HepG2 (cell line): ENCODE results near the gene CEBPZOS. TPM values are rescaled to one million over a fixed set of nuclear protein-coding genes. Genes with fewer than 3 reads are reported as not detected.

Experiments used
- AGO2 ChIP-seq: fragments of 200-400 bp; formaldehyde crosslinking; optimal IDR thresholded peaks from 2 replicates; pipeline ENCODE3; 2017; ENCODE audit warnings: mild to moderate bottlenecking, low read depth, low read length, moderate library complexity
- BRD4 ChIP-seq: sonication (generic); formaldehyde crosslinking; IDR thresholded peaks from 2 replicates; pipeline ENCODE4 v1.4.0; 2020; ENCODE audit warnings: missing genetic modification reagents
- EP300 ChIP-seq, 3 experiments: sonication (generic) in 1 of 3; formaldehyde crosslinking in 1 of 3; IDR thresholded peaks; 2 replicates each; pipeline versions ENCODE4 v1.5.1 to v1.6.1; 2011 to 2020; ENCODE audit warnings: low read depth in 2 of 3, low read length in 2 of 3, borderline replicate concordance in 1 of 3, improper control_type of control experiment in 1 of 3, mild to moderate bottlenecking in 1 of 3, missing genetic modification reagents in 1 of 3, moderate library complexity in 1 of 3
- GABPA ChIP-seq, 2 experiments: IDR thresholded peaks; 2 replicates each; pipeline ENCODE4 v1.6.1; 2011 to 2016; ENCODE audit warnings: low read depth in 2 of 2, low read length in 1 of 2, missing biosample characterization in 1 of 2, missing genetic modification characterization in 1 of 2
- GTF3A ChIP-seq: sonication (generic); formaldehyde crosslinking; conservative IDR thresholded peaks from 2 replicates; pipeline ENCODE4 v1.4.0; 2020; ENCODE audit warnings: mild to moderate bottlenecking, missing genetic modification reagents
- POLR2AphosphoS2 ChIP-seq: IDR thresholded peaks from 2 replicates; pipeline ENCODE4 v1.6.1; 2011; ENCODE audit warnings: low read depth, low read length, improper control_type of control experiment
- SIX4 ChIP-seq: sonication (generic); formaldehyde crosslinking; IDR thresholded peaks from 2 replicates; pipeline ENCODE4 v1.4.0; 2020; ENCODE audit warnings: missing genetic modification reagents
- SMAD3 ChIP-seq: sonication (generic); formaldehyde crosslinking; IDR thresholded peaks from 2 replicates; pipeline ENCODE4 v1.4.0; 2020; ENCODE audit warnings: missing genetic modification reagents
- SNAPC2 ChIP-seq: sonication (generic); formaldehyde crosslinking; IDR thresholded peaks from 2 replicates; pipeline ENCODE4 v1.8.1; 2022; ENCODE audit warnings: mild to moderate bottlenecking, missing genetic modification reagents
- SUZ12 ChIP-seq: fragments of 150-350 bp; IDR thresholded peaks from 2 replicates; pipeline ENCODE4 v1.6.1; 2014; ENCODE audit warnings: low read depth, low read length
- TBP ChIP-seq: sonication (generic); formaldehyde crosslinking; IDR thresholded peaks from 2 replicates; pipeline ENCODE4 v1.5.0; 2020; ENCODE audit warnings: missing genetic modification reagents
- ZNF143 ChIP-seq: sonication (generic); formaldehyde crosslinking; IDR thresholded peaks from 2 replicates; pipeline ENCODE4 v1.4.0; 2020; ENCODE audit warnings: missing genetic modification reagents
- ZNF160 ChIP-seq: sonication (generic); formaldehyde crosslinking; IDR thresholded peaks from 2 replicates; pipeline ENCODE4 v1.8.0; 2022; ENCODE audit warnings: mild to moderate bottlenecking, inconsistent platforms, missing genetic modification reagents
- ZNF333 ChIP-seq: sonication (generic); formaldehyde crosslinking; IDR thresholded peaks from 2 replicates; pipeline ENCODE4 v1.4.0; 2020; ENCODE audit warnings: mild to moderate bottlenecking, missing genetic modification reagents, borderline replicate concordance
- ZNF383 ChIP-seq: sonication (generic); formaldehyde crosslinking; IDR thresholded peaks from 2 replicates; pipeline ENCODE4 v1.4.0; 2020; ENCODE audit warnings: missing genetic modification reagents, mild to moderate bottlenecking, borderline replicate concordance
- ZNF550 ChIP-seq: sonication (generic); formaldehyde crosslinking; IDR thresholded peaks from 2 replicates; pipeline ENCODE4 v1.4.0; 2020; ENCODE audit warnings: mild to moderate bottlenecking, missing genetic modification reagents, borderline replicate concordance
- ZNF605 ChIP-seq: sonication (generic); formaldehyde crosslinking; IDR thresholded peaks from 2 replicates; pipeline ENCODE4 v1.8.0; 2022; ENCODE audit warnings: mild to moderate bottlenecking, missing genetic modification reagents
- polyA plus RNA-seq, 8 experiments: library from polyadenylated mRNA; depleted of rRNA in 3 of 8; stranded (reverse) in 7 of 8; unstranded in 1 of 8; fragments of >200 nt; fragmentation: Illumina TruSeq in 4 of 8; extraction: Trizol in 4 of 8; gene quantifications; 2 replicates each; pipeline versions ENCODE4 v1.2.1 to v1.2.3, GENCODE V29; 2011 to 2016; ENCODE audit warnings: low read depth in 4 of 8, missing spikeins in 1 of 8, mixed read lengths in 1 of 8; ENCODE audit not compliant: insufficient read depth in 1 of 8
- total RNA-seq, 5 experiments: library from RNA; depleted of rRNA; stranded (reverse); fragments of >200 nt; fragmentation: Illumina TruSeq; extraction: Trizol; gene quantifications; 2 replicates each; pipeline ENCODE4 v1.2.3, GENCODE V29; 2016; ENCODE audit warnings: low read depth in 1 of 5
- TF ChIP-seq, protein P1 (sequence below): sonication (generic); formaldehyde crosslinking; IDR thresholded peaks from 2 replicates; pipeline ENCODE4 v1.4.0; 2020; ENCODE audit warnings: low read depth, missing genetic modification reagents
- TF ChIP-seq, protein P2 (sequence below): sonication (generic); formaldehyde crosslinking; conservative IDR thresholded peaks from 2 replicates; pipeline ENCODE4 v1.4.0; 2020; ENCODE audit warnings: missing genetic modification reagents
- TF ChIP-seq, protein P3 (sequence below): sonication (generic); formaldehyde crosslinking; IDR thresholded peaks from 2 replicates; pipeline ENCODE4 v1.8.0; 2022; ENCODE audit warnings: low read depth, missing genetic modification reagents
- TF ChIP-seq, protein P4 (sequence below): sonication (generic); formaldehyde crosslinking; conservative IDR thresholded peaks from 2 replicates; pipeline ENCODE4 v1.8.0; 2022; ENCODE audit warnings: mild to moderate bottlenecking, moderate library complexity, missing genetic modification reagents

CEBPZOS gene
- total and polyA plus RNA-seq, 2 of the 13 experiments (the other 11 are each of a cell fraction or from before 2014, with no cell fraction given), result 18.6 to 44.7 TPM

DNA sequence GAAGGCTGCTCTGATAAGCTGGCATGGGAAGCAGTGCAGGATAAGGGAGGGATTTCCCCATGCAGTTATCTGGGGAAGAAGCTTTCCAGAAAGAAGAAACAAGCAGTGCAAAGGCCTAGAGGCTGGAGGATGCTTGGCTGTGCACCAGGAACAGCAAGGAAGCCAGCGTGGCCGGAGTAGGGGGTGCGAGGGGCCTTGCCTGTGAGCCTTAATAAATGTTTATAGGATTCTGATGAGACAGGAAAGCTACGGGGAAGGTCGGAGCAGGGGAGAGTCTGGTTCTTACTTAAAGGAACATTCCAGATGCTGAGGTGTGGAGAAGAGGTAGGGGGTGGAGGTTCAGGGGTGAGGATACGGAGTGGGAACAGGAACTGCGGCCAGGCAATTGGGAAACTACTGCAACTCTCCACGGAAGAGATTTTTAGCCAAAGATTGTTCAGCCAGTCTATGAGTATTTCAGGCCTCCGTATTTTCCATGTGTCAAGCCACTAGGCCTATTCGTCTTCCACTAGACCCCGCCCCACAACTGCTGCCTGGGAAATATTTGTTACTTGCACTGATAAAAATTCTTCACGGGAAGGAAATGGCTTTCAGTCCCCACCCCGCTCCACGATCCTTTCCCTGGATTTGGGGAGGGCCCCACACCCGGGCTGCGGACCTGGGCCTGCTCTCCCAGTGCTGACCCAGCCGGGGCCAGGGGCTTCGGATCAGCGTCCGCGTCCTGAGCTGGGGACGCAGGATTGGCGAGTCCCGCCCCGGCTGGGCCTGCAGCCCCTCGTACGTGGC lies 40.0 kb upstream of the CEBPZOS start (continued):
- TF ChIP-seq EP300 (IDR thresholded peaks at IDR 0.05; ENCODE audit: low read depth in 2 of 2, low read length in 2 of 2) (no peak), EP300 (CRISPR knock-in tag; IDR thresholded peaks at IDR 0.05; ENCODE audit: borderline replicate concordance) (no peak), SUZ12 (no peak), ZNF605 (CRISPR knock-in tag) (peak; percentile 47), BRD4 (no peak), TBP (CRISPR knock-in tag) (no peak), SNAPC2 (CRISPR knock-in tag) (0 out of 2 replicates have a peak, but pooled peaks have one; percentile 23), ZNF160 (CRISPR knock-in tag) (no peak; the same call in 1 of the 2 replicates), SIX4 (0 out of 2 replicates have a peak, but pooled peaks have one; percentile 4), POLR2AphosphoS2 (no peak), SMAD3 (peak; percentile 26; the same call in 1 of the 2 replicates), ZNF383 (CRISPR knock-in tag) (no peak), GTF3A (CRISPR knock-in tag) (no peak), GABPA (IDR thresholded peaks at IDR 0.05; ENCODE audit: low read depth, low read length) (no peak), GABPA (CRISPR knock-in tag; IDR thresholded peaks at IDR 0.05; ENCODE audit: low read depth) (no peak), AGO2 (no peak), ZNF550 (no peak), ZNF143 (CRISPR knock-in tag) (no peak), ZNF333 (CRISPR knock-in tag) (peak; percentile 23; the same call in 1 of the 2 replicates)
- TF ChIP-seq, protein P1, sequence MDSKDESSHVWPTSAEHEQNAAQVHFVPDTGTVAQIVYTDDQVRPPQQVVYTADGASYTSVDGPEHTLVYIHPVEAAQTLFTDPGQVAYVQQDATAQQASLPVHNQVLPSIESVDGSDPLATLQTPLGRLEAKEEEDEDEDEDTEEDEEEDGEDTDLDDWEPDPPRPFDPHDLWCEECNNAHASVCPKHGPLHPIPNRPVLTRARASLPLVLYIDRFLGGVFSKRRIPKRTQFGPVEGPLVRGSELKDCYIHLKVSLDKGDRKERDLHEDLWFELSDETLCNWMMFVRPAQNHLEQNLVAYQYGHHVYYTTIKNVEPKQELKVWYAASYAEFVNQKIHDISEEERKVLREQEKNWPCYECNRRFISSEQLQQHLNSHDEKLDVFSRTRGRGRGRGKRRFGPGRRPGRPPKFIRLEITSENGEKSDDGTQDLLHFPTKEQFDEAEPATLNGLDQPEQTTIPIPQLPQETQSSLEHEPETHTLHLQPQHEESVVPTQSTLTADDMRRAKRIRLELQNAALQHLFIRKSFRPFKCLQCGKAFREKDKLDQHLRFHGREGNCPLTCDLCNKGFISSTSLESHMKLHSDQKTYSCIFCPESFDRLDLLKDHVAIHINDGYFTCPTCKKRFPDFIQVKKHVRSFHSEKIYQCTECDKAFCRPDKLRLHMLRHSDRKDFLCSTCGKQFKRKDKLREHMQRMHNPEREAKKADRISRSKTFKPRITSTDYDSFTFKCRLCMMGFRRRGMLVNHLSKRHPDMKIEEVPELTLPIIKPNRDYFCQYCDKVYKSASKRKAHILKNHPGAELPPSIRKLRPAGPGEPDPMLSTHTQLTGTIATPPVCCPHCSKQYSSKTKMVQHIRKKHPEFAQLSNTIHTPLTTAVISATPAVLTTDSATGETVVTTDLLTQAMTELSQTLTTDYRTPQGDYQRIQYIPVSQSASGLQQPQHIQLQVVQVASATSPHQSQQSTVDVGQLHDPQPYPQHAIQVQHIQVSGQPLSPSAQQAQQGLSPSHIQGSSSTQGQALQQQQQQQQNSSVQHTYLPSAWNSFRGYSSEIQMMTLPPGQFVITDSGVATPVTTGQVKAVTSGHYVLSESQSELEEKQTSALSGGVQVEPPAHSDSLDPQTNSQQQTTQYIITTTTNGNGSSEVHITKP (CRISPR knock-in tag), result no peak
- TF ChIP-seq, protein P2, sequence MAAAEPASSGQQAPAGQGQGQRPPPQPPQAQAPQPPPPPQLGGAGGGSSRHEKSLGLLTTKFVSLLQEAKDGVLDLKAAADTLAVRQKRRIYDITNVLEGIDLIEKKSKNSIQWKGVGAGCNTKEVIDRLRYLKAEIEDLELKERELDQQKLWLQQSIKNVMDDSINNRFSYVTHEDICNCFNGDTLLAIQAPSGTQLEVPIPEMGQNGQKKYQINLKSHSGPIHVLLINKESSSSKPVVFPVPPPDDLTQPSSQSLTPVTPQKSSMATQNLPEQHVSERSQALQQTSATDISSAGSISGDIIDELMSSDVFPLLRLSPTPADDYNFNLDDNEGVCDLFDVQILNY (CRISPR knock-in tag), result no peak
- TF ChIP-seq, protein P3, sequence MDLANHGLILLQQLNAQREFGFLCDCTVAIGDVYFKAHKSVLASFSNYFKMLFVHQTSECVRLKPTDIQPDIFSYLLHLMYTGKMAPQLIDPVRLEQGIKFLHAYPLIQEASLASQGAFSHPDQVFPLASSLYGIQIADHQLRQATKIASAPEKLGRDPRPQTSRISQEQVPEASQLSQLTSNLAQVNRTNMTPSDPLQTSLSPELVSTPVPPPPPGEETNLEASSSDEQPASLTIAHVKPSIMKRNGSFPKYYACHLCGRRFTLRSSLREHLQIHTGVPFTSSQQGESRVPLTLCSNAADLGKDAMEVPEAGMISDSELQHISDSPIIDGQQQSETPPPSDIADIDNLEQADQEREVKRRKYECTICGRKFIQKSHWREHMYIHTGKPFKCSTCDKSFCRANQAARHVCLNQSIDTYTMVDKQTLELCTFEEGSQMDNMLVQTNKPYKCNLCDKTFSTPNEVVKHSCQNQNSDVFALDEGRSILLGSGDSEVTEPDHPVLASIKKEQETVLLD, result no peak
- TF ChIP-seq, protein P4, sequence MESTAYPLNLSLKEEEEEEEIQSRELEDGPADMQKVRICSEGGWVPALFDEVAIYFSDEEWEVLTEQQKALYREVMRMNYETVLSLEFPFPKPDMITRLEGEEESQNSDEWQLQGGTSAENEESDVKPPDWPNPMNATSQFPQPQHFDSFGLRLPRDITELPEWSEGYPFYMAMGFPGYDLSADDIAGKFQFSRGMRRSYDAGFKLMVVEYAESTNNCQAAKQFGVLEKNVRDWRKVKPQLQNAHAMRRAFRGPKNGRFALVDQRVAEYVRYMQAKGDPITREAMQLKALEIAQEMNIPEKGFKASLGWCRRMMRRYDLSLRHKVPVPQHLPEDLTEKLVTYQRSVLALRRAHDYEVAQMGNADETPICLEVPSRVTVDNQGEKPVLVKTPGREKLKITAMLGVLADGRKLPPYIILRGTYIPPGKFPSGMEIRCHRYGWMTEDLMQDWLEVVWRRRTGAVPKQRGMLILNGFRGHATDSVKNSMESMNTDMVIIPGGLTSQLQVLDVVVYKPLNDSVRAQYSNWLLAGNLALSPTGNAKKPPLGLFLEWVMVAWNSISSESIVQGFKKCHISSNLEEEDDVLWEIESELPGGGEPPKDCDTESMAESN (CRISPR knock-in tag), result 0 out of 2 replicates have a peak, but pooled peaks have one; percentile 29
